ENCODE measurements around the gene BCL2L11.

The BCL2L11 gene

DNA sequence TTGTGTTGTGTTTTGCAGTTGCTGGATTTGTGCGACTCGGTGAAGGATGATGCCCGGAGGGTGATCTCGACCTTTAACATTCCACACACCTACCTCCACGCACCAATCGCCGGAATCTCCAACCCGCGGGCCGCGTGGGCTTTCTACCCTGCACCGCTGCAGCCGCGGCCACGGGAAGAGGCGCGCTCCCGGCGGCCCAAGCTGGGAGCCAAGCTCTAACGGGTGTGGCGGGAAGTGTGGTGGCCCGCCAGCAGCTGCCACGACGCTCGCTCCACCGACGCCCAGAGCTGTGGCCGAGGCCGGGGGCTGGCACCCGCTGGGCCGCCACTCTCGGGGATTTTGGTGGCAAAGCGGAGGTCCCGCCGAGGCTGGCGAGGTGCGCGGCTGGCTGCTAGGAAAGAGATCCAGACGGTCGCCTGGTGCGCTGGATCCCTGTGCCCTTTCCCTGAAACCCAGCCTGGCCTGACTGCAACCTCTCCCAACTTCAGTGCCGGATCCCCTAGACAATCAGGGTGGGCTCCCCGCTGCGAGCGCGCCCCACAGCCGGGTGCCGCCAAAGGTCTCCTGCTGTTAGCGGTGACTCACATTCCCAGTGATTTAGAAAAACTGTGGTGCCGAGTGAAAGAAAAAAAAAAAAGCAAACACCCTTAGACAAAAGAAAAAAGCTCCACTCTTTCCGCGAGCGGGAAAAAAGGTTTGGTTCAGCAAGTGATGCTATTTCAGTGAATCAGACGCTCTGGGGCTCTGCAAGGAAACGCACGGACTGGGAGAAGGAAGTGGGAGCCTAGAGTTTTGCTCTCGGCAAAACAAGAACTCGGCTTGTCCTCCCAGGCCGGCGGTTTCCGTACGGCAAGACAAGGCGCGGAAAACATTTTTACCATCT is 2.9 kb upstream of the BCL2L11 start:
- DNase-seq (ENCODE audit: low spot score): peak; percentile 10

DNA sequence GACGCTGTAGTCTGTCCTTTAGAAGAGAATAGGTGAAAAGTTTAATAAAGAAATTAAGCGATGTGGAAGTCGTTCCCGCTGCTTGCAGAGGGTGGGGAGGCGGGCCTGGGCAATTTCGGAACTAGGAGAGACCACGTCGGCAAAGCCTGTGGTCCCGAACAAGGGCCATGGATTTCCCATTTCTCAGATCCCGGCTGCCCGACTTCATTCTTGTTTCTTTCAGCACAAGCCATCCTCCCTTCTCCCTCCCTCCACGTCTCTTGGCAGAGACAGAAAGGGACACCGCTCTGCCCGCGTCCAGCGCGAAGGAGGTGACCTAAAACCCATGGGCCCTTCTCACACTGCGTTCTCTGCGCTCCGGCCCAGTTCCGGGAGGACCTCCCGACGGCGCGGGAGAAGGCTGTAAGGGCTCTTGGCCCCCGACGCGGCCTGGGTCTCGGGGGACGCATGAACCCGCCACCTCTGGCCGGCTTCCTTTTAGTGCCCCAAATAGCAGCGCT is 2.2 kb upstream of the BCL2L11 start:
- DNase-seq (ENCODE audit: low spot score): no peak

DNA sequence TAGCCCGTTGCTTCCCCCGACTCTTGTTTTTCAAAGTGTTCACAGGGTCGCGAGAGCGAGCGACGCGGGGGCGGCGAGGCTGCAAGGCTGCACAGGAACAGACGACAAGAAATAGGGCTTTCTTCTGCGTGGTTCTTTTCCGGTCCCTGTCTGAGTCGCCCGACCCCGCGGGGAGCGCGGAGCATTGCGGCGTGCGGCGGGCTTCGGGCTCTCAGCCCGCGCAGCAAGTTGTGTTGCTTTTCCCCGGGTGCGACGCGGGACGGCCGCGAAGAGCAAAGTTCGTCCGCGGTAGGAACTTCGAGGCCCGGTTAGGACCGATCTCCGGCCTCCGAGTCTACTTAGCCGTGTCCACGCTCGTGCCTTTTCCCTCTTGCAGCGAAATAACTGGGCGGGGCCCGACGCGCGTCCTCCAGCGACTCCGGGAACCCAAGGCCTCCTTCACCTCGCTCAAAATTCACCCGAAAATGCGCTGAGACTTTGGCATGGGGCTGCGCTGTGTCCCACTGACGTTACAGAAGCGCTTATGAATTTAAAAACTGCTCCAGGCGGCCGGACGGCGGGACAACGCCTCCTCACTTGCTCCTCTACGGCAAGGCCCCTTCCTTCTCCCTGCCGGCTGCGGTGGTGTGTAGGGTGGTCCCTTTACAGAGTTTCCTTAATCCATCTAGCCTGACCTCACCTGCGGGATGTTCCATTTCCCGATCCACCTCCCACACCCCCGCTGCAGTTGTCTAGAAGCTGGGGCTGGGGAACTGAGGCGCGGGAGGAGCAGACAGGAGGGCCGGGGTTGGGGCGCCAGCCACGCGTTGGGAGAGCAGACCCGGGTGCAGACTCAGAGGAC is 1.5 kb upstream of the BCL2L11 start:
- no peak for DNase-seq (ENCODE audit: low spot score)

DNA sequence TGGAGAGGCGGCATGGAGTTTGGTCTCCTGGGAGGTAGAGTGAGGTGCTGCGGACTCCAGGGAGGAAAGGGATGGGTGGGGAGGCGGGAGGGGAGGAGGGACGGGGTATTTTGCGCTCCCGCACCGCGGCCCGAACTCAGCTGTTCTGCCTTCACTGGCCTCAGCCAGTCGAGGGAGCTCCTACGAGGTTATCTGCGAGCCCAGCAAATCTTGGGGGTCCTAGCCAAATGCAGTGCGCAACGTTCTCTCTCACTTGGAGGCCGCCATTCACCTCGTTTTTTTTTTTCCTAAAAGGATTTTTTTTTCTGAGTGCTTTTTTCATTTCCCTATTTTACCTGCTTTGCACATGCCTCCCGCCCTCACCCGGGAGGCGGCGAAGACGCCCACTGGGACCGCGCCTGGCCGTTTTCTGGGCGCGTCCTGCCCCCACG is 877 bp upstream of the BCL2L11 start:
- DNase-seq (ENCODE audit: low spot score): no peak

DNA sequence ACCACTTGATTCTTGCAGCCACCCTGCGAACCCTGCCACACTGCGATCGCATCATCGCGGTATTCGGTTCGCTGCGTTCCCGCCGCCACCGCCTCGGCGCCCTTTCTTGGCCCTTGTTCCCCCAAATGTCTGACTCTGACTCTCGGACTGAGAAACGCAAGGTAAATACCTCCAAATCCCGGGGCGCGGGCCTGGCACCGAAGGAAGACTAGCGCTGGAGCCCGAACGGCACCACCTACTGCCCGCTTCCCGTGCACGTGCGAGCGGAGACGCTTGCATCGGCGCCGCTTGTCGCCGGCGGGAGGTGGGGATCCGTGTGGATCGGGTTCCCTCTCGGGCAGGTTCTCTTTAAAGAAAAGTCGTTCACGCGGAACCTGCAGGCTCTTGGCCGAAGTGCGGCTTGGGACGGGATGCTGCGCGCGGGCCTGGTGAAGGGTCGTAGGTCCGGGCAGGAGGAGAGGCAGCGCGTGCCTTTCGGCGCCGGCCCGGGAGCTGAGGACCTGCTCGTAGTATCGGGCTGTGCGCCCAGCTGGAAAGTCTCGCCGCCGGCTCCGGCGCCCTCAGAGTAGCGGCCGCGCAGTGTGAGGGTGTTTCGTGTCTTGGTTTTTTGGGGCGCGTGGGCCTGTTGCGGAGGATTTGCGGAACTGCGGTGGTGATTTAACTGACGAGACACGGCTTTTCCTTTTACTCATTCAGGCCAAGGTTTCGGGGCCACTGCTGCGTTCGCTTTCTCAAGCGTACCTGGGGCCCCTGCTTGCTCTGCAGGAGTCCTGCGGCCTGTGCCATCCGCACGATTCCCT is 514 bp downstream of the BCL2L11 start:
- no peak for DNase-seq (ENCODE audit: low spot score)

DNA sequence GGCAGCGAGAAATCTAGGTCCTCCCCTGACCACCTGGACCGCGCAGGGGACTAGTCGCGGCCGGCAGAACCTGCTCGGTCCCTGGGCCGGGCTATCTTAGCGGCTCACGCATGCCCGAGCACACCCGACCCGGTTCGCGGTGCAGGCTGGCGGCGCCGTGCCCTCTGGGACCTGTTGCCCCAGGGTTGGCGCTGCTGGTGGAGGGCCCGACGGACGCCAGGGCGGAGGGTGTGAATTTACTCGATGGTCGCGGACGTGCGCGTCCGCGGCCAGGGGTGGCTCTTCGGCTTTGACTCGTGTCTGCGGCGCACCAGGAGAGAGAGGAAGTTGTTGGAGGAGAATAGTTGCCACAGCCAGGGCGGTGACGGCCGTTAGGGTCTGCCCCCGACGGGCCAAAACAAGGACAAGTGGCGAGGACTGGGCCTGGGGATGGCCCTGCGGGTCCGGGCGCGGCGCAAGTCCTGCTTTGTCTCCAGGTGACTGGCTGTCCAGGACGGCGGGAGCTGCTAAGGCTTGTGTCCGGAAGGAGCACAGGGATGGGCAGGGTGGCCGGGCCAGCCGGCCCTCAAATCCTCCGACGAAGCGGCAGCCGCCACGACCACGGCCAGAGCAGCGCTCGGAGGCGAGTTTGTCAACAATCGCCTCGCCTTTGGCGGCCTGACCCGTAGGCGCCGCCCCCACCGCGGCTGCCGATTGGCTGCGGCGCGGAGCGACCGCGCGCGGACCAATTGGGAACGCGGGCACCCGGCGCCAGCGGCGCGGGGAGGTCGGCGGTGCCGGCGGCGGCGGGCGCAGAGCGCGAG is 1.3 kb downstream of the BCL2L11 start:
- DNase-seq (ENCODE audit: low spot score): peak; percentile 94

DNA sequence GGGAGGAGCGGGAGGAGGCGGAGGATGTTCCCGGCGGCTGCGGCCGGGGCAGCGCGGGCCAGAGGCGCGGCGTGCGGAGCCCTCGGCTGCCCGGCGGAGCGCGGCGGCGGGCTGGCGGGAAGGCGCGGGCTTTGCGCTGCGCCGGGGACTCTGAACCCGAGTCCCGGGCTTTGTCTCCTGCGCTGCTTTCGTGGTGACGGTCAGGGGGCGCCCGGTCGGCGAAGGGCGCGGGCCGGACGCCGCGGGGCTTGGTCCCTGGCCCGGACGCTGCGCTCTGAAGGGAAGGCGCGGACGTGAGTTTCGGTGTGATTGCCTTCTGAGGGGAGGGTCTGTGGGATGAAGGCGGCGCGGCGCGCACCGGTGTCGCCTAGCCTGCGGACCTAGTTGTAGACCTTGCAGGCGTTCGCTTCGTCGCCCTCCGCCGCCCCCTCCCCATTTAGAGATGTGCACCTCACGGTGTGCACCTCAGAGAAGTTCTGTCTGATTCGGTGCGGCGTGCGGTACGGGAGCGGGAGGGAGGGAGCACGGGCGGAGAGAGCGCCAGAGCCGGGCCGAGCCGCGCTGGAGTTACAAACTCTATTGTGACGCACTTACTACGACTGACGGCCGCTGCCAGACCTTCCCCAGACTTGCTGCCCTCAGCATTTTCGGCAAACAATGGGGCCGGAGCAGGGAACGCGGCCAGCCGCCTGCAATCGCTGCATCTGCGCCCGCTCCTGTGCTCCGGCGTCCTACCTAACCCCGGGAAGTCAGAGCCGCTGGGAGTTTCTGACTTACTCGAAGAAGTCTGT is 2.1 kb downstream of the BCL2L11 start:
- peak; percentile 64 for DNase-seq (ENCODE audit: low spot score)

DNA sequence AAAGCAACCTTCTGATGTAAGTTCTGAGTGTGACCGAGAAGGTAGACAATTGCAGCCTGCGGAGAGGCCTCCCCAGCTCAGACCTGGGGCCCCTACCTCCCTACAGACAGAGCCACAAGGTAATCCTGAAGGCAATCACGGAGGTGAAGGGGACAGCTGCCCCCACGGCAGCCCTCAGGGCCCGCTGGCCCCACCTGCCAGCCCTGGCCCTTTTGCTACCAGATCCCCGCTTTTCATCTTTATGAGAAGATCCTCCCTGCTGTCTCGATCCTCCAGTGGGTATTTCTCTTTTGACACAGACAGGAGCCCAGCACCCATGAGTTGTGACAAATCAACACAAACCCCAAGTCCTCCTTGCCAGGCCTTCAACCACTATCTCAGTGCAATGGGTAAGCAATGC is 3.0 kb downstream of the BCL2L11 start:
- DNase-seq (ENCODE audit: low spot score): no peak

DNA sequence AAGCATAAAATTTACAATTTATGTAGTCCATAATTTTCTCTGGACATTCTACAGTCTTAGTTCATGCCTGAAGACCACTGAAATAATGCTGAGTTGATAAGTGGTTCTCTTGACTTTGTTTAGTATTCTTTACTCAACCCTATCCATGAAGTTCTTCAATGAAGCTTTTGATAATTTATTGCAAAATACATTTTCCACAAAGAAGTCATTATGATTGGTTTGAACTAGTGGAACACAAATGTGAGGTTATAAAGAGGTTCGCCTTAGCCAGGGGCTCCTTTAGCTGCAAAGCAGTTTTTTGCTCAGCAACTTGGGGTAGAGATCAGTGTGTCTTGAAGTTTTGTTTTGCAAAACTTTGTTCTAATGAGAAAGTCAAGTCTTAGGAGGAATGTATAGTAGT is 5.9 kb downstream of the BCL2L11 start:
- no peak for DNase-seq (ENCODE audit: low spot score)

DNA sequence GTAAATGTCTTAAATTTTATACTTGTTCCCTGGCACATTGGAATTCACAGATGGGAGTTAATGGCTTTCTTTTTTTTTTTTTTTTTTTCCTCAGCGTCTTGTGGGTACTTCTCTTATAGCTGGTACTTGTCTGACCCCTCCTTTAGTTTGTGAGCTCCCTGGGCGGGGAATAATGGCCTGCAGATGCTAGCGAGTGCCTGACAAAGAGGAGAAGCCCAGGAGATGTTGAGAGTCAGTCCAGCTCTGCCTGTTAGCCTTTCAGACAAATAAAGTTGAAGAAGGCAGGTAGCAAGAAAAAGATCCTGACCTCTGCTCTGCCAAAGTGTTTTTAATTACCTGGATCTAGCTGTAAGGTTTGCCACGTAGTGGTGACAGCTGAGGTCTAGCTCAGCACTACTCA is 6.6 kb downstream of the BCL2L11 start:
- no peak for DNase-seq (ENCODE audit: low spot score)

DNA sequence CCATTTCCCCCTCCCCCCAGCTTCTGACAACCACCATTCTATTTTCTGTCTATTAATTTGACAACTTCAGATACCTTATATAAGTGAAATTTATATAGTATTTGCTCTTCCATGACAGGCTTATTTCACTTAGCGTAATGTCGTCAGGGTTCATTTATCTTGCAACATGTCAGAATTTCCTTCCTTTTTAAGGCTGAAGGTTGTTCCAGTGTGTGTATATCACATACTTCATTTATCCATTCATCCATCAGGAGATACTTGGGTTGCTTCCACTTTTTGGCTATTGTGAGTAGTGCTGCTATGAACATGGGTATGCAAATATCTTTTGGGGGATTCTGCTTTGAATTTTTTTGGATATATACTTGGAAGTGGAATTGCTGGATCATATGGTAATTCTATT is 7.4 kb downstream of the BCL2L11 start:
- no peak for DNase-seq (ENCODE audit: low spot score)

DNA sequence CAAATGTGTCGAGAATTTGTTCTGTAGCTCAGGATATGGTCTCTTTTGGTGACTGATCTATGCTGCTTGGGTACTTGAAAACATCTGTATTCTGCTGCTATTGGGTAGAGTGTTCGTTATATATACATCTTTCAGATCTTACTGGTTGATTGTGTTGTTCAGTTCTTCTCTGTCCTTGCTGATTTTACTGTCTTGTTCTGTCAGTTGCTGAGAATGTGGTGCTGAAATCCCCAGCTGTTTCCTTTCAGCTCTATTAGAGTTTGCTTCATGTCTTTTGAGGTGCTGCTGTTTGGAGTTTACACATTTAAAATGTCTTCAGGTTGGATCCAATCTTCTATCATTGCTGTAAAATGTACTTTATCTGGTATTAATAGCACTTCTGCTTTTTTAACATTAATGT is 12.9 kb downstream of the BCL2L11 start:
- no peak for DNase-seq (ENCODE audit: low spot score)

DNA sequence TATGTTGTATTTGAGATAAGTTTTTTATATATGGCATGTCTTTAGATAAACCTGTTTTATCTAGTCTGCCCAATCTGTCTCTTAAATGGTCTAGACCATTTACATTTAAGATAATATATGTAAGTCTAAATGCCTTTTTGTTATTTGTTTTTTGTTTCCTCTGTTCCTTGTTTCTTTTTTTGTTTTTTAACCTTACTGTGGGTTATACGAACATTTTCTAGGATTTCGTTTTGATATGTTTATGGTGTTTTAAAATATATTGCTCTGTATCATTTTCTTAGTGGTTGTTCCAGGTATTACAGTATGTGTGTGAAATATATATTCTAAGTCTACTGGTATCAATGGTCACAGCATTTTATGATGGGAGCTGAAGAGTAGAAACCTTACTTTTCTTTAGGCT is 13.3 kb downstream of the BCL2L11 start:
- no peak for DNase-seq (ENCODE audit: low spot score)

DNA sequence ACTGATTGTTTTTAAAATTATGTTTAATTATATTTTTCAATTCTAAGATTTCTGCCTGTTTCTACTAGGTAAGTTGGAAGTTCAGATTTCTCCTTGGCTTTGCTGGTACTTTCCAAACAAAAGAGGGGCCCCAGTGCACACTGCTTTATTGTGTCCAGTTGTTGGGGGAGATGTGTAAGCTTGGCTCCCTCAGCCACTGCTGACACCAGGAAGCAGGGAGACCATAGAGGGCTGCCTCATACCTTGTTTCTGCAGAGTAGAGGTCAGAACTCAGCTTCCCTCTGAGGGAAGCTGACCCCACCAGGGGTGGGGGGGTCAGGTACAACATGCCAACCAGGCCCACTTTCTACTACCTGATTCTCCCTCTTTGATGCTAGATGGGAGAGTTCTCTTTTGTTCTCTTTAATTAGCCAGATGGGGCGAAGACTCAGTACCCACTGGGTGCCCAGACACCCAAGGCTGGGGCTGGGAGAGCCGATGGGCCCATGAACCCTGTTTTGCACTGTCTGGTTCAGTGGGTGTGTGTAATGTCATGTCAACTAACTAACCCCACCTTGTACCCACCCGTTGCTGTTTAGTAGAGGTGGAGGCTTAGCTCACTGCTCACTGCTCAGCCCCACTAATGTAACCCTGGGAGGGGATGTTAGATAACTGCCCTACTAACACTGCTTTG is 14.7 kb downstream of the BCL2L11 start:
- DNase-seq (ENCODE audit: low spot score): no peak

DNA sequence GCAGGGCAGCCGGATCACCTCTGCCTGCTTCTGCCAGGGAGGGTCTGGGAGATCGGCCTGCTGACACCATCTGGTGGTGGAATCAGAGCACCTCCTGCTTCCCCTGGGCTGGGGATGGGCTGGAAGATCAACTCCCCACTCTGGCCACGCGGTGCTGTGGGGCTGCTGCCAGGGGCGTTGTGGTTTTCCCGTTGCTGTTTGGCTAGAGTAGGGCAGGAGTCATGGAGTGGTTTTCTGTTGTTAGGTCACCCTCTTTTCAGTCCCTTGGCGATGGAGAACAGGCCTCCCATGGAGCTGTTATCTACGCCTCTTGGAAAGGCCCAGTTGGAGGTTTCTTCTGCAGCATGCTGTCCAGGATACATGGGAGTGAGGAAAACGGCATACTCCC is 15.2 kb downstream of the BCL2L11 start:
- no peak for DNase-seq (ENCODE audit: low spot score)

DNA sequence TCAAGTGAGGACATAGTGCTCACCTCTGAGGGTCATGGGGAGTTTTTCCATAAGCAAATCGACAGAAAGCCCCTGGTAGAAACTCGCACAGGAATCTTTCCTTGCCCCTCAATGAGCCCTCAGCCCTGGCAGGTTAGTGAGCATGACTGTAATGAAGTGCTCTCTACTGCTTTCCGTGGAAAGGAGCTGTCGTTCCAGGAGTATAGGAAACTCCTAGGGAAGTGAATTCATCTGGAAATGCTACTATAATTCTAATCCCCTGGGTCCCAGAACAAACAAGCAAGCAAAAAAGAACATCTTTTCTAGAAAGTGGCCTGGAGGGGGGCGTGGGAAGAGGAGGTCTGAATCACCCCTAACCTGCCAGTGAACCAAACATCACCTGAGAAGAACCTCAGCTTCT is 18.1 kb downstream of the BCL2L11 start:
- DNase-seq (ENCODE audit: low spot score): no peak

DNA sequence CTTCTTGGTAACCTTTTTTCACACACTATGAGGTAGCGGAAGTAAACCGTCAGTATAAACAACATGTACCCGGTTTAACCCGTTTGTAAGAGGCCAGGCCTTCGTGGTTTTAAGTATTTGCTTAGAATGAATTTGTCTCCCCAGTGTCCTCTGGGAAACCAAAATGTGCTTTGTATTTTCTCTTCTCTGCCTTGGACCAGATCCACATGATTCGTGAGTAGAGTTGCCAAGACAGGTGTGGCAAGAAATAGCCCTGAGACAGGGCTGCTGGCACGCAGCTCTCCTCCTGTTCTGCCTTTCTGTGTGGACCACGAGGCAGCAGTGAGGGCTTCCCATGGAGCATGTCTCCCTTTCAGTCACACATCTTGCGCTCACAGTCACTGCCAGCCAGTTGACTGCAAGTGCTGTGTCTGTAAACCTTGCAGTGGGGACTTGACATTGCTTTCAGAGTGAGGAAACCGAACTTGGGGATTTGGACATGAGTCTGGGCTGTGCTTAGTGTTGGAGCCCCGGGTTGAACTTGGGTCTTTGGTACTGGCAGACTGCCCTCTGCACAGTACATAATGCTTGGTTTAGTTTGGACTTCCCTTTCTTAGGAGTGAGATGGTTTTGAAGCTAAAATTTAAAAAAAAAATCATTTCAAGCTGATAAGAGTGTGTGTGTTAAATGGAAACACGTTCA is 19.1 kb downstream of the BCL2L11 start:
- DNase-seq (ENCODE audit: low spot score): no peak

DNA sequence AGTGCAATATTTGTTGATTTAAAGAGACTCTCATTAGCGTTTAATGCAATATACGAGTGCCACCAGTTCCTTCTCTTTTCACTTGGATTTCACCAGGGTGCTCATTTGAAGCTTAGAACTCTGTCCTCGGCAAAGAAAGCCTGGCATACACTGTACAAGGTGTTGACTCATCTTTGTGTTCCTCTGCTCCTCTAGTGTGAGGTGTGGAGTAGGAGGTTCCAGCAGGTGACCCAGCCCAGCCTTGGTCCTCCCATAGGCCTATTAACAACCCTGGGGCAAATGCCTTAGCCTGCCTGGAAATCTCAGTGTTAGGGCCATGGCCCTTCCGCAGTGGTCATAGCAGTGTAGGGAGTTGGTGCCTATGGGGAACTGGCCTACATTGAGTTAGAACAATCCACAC is 20.1 kb downstream of the BCL2L11 start:
- DNase-seq (ENCODE audit: low spot score): no peak

DNA sequence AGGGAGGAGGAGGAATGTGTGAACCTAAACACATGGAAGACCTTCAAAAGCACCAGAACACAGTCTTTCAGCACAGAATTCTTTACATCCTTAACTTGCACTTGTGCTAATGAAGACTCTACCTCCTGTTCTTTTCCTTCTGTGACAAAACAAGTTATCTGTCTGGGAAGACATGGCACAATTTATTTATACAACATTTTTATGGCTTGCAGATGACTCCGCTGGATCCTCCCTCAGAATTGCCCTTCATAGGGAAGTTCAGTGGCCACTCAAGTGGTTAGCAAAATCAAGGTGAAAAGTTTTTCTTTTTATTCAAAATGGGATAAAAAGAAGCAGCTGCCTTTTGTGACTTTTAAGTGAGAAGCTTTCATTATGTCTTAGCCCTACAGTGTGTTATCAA is 21.4 kb downstream of the BCL2L11 start:
- DNase-seq (ENCODE audit: low spot score): no peak

Measured in AG08395 (cell line).